ENCODE measurements around the gene ABCC9.

GRCh38 chr12:21852251-21852650, 89.0 kb downstream of the ABCC9 start:
- no peak for TF ChIP-seq CTCF (IDR thresholded peaks at IDR 0.05 in 4 of 5, conservative IDR thresholded peaks at IDR 0.05 in 1 of 5)
- TF ChIP-seq POLR2A (IDR thresholded peaks at IDR 0.05), result no peak
